IMR-90 (cell line): ENCODE measurements around the gene MINAR1. TPM values are rescaled to one million over a fixed set of nuclear protein-coding genes. Genes with fewer than 3 reads are reported as not detected.
A peak's percentile ranks its signal among the peaks of the same experiment; 100 is the strongest.

Source experiments
- ATAC-seq: fragments of 200-7000 bp; cut with Tn5 transposase; 2 replicates; pipeline ENCODE4 v1.9.1; 2020; ENCODE audit warnings: low read depth, mild to moderate bottlenecking, moderate library complexity
- BruUV-seq: library from RNA; stranded (reverse); fragments of 400-500 nt; replicated peaks from 2 replicates; lab custom pipeline; 2021; lab: Mats Ljungman, UMichigan
- CTCF ChIA-PET: fragments of 300-600 bp; formaldehyde crosslinking; extraction: SDS; loops from one replicate; lab custom pipeline; 2021; ENCODE audit warnings: antibody characterized with exemption; lab: Yijun Ruan, JAX
- POLR2A ChIA-PET: fragments of 300-600 bp; sonication (Branson Sonifier 250); formaldehyde crosslinking; loops from one replicate; lab custom pipeline; 2022; ENCODE audit warnings: antibody characterized with exemption; ENCODE audit not compliant: unreplicated experiment; lab: Charles Lee
- DNase-seq: peaks from one replicate; pipeline ENCODE4 v3.0.0; 2013
- H2AFZ ChIP-seq: replicated peaks from 2 replicates; pipeline ENCODE3; 2013; ENCODE audit warnings: low read length, mild to moderate bottlenecking; ENCODE audit not compliant: poor library complexity
- H2AK5ac ChIP-seq: 2 replicates; pipeline ENCODE4 v1.6.1; 2013; ENCODE audit warnings: low read depth, low read length, inconsistent platforms
- H2AK9ac ChIP-seq: replicated peaks from 2 replicates; pipeline ENCODE3; 2013; ENCODE audit warnings: mild to moderate bottlenecking, low read depth, low read length, moderate library complexity; ENCODE audit not compliant: poor library complexity
- H2BK120ac ChIP-seq: 2 replicates; pipeline ENCODE4 v1.6.1; 2013; ENCODE audit warnings: low read depth, low read length, inconsistent platforms
- H2BK15ac ChIP-seq: 3 replicates; pipeline ENCODE4 v1.6.1; 2013; ENCODE audit warnings: low read depth, low read length, inconsistent platforms
- H2BK20ac ChIP-seq: 2 replicates; pipeline ENCODE4 v1.6.1; 2013; ENCODE audit warnings: low read depth, mild to moderate bottlenecking, inconsistent platforms, low read length, moderate library complexity
- H2BK5ac ChIP-seq: 2 replicates; pipeline ENCODE4 v1.6.1; 2013; ENCODE audit warnings: mild to moderate bottlenecking, low read depth, low read length, inconsistent platforms; ENCODE audit not compliant: poor library complexity, severe bottlenecking
- H3K14ac ChIP-seq: replicated peaks from 2 replicates; pipeline ENCODE4 v1.6.1; 2013; ENCODE audit warnings: low read depth, low read length, inconsistent platforms
- H3K18ac ChIP-seq: 2 replicates; pipeline ENCODE4 v1.6.1; 2013; ENCODE audit warnings: low read depth, low read length, control low read depth
- H3K23ac ChIP-seq: 2 replicates; pipeline ENCODE4 v1.6.1; 2013; ENCODE audit warnings: low read depth, low read length, inconsistent platforms
- H3K27ac ChIP-seq: 2 replicates; pipeline ENCODE4 v1.5.1; 2013; ENCODE audit warnings: mild to moderate bottlenecking, control low read depth, low read length; ENCODE audit not compliant: insufficient read depth
- H3K27me3 ChIP-seq: 2 replicates; pipeline ENCODE4 v1.6.1; 2013; ENCODE audit warnings: low read length; ENCODE audit not compliant: control insufficient read depth, insufficient read depth
- H3K36me3 ChIP-seq: 2 replicates; pipeline ENCODE4 v1.6.1; 2013; ENCODE audit warnings: low read length, mixed read lengths; ENCODE audit not compliant: control insufficient read depth, insufficient read depth
- H3K4ac ChIP-seq: 2 replicates; pipeline ENCODE4 v1.6.1; 2013; ENCODE audit warnings: low read depth, low read length, inconsistent platforms
- H3K4me1 ChIP-seq: 2 replicates; pipeline ENCODE4 v1.6.1; 2013; ENCODE audit warnings: low read length, mixed read lengths; ENCODE audit not compliant: control insufficient read depth, insufficient read depth
- H3K4me2 ChIP-seq: 2 replicates; pipeline ENCODE4 v1.6.1; 2013; ENCODE audit warnings: low read depth, mild to moderate bottlenecking, control low read depth, low read length, moderate library complexity
- H3K4me3 ChIP-seq: 2 replicates; pipeline ENCODE4 v1.5.1; 2013; ENCODE audit warnings: low read depth, mild to moderate bottlenecking, control low read depth, low read length, moderate library complexity; ENCODE audit not compliant: insufficient read depth
- H3K56ac ChIP-seq: 2 replicates; pipeline ENCODE4 v1.6.1; 2013; ENCODE audit warnings: low read length, inconsistent platforms; ENCODE audit not compliant: insufficient read depth; ENCODE audit errors: extremely low read depth
- H3K79me1 ChIP-seq, 2 experiments: 2 replicates each; pipeline ENCODE4 v1.6.1; 2013; ENCODE audit warnings: low read length in 2 of 2, inconsistent platforms in 1 of 2, low read depth in 1 of 2
- H3K9ac ChIP-seq: 2 replicates; pipeline ENCODE4 v1.6.1; 2013; ENCODE audit warnings: low read depth, low read length, control low read depth
- H3K9me1 ChIP-seq: 2 replicates; pipeline ENCODE4 v1.6.1; 2013; ENCODE audit warnings: low read length, inconsistent platforms; ENCODE audit not compliant: insufficient read depth
- H3K9me3 ChIP-seq: 2 replicates; pipeline ENCODE4 v1.6.1; 2013; ENCODE audit warnings: low read length; ENCODE audit not compliant: control insufficient read depth, insufficient read depth
- H4K20me1 ChIP-seq: 2 replicates; pipeline ENCODE4 v1.6.1; 2013; ENCODE audit warnings: low read length, inconsistent platforms; ENCODE audit not compliant: insufficient read depth
- H4K5ac ChIP-seq: 2 replicates; pipeline ENCODE4 v1.6.1; 2013; ENCODE audit warnings: mild to moderate bottlenecking, low read depth, low read length, control low read depth
- H4K8ac ChIP-seq, 2 experiments: 2 replicates each; pipeline ENCODE4 v1.6.1; 2013; ENCODE audit warnings: low read depth in 2 of 2, low read length in 2 of 2, control low read depth in 1 of 2, inconsistent platforms in 1 of 2
- H4K91ac ChIP-seq: 2 replicates; pipeline ENCODE4 v1.6.1; 2013; ENCODE audit warnings: low read depth, low read length, inconsistent platforms; ENCODE audit not compliant: insufficient read depth
- CHD1 ChIP-seq: IDR thresholded peaks from 2 replicates; pipeline ENCODE4 v1.6.1; 2012; ENCODE audit warnings: low read depth, low read length, improper control_type of control experiment
- MAFK ChIP-seq: IDR thresholded peaks from 2 replicates; pipeline ENCODE4 v1.6.1; 2012; ENCODE audit warnings: low read depth, low read length, improper control_type of control experiment
- MAZ ChIP-seq: IDR thresholded peaks from 2 replicates; pipeline ENCODE4 v1.6.1; 2012; ENCODE audit warnings: low read depth, mild to moderate bottlenecking, low read length, improper control_type of control experiment, moderate library complexity, borderline replicate concordance
- NFE2L2 ChIP-seq: fragments of 150-350 bp; IDR thresholded peaks from 2 replicates; pipeline ENCODE4 v1.6.1; 2016; ENCODE audit warnings: low read depth, mild to moderate bottlenecking, low read length
- POLR2A ChIP-seq: IDR thresholded peaks from 2 replicates; pipeline ENCODE4 v1.6.1; 2012; ENCODE audit warnings: mild to moderate bottlenecking, low read depth, low read length
- RAD21 ChIP-seq: IDR thresholded peaks from 2 replicates; pipeline ENCODE4 v1.6.1; 2012; ENCODE audit warnings: low read length, improper control_type of control experiment
- RCOR1 ChIP-seq: IDR thresholded peaks from 2 replicates; pipeline ENCODE4 v1.6.1; 2012; ENCODE audit warnings: mild to moderate bottlenecking, low read length, improper control_type of control experiment; ENCODE audit not compliant: insufficient replicate concordance
- WGBS, 2 experiments: methylation state at CpG; one replicate each; pipeline versions ENCODE4 v1.1.5 to v1.1.7; 2013; ENCODE audit warnings: missing lambda C conversion rate in 2 of 2; ENCODE audit not compliant: insufficient read length in 1 of 2; ENCODE audit errors: extremely low coverage in 2 of 2; 5-methylcytosine and 5-hydroxymethylcytosine counted together
- dilution Hi-C: fragments of 300-500 bp; cut with HindIII; formaldehyde crosslinking; loops from one replicate; pipeline ENCODE4 v1.14.3; 2018; ENCODE audit warnings: low sequenced_read_pairs; ENCODE audit not compliant: unreplicated experiment
- in situ Hi-C: fragments of 300-500 bp; cut with MboI; formaldehyde crosslinking; loops from 3 replicates; pipeline ENCODE4 v1.14.3; 2019; ENCODE audit warnings: low sequenced_read_pairs, inconsistent platforms, mixed read lengths
- intact Hi-C: fragments of 100-400 bp; cut with micrococcal nuclease; formaldehyde crosslinking; loops from 2 replicates; pipeline ENCODE4 v1.10.0; 2022
- polyA plus RNA-seq, 3 experiments: library from polyadenylated mRNA; depleted of rRNA; stranded (reverse); fragments of >200 nt; gene quantifications; 2 replicates each; pipeline ENCODE4 v1.2.3, GENCODE V29; 2012; ENCODE audit warnings: low replicate concordance in 1 of 3
- total RNA-seq: library from RNA; depleted of rRNA; stranded (reverse); fragments of >200 nt; gene quantifications from 2 replicates; pipeline ENCODE4 v1.2.3, GENCODE V29; 2012
- TF ChIP-seq, protein P1 (sequence below): conservative IDR thresholded peaks from 2 replicates; pipeline ENCODE4 v1.5.1; 2012; ENCODE audit warnings: mild to moderate bottlenecking, low read depth, low read length, improper control_type of control experiment

MINAR1 gene
- total and polyA plus RNA-seq, 2 of the 4 experiments (the other 2 are of a cell fraction): 0.65 to 1.6 TPM

DNA sequence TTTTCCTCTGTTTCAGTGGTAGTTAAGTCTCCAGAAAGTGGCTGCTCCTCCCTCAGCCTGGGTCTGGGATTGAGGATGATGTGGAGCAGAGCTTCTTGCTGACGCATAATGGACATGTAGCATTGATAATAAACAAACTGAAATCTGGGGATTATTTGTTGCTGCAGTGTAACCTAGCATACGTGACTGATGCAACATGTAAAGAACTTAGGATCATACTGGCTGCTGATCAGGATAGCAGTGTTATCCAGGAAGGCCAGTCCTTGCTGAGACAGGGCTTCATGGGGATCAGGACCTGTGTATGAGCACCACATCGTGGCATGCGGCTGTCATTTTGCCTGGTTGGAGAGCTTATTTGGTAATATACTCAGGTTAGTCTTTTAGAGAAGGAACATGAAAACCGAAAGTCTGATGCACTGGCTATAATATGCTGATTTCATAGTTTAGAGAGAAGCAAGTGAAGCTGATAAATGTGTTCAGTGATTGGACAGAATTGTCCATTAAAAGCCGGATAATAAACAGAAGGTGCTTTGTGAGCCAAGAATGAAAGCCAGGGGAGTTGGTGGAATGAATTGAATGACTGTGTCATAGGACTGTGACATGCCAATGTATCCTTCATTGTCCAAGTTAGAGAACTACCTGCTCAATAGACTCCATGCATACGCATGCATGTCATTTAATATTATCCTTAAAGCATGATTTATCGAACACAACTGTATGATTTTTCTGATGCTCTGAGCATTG is 4.1 kb downstream of the MINAR1 start:
- dilution Hi-C loops (no loop called here), in situ Hi-C loops (no loop called here), intact Hi-C loops (no loop called here)
- Histone ChIP-seq H4K5ac (no peak overlapping the region), H3K4ac (no peak overlapping the region), H2AK5ac (no peak overlapping the region), H2BK15ac (no peak overlapping the region), H4K8ac (no peak overlapping the region), H3K9me1 (0 out of 2 replicates have a peak, but pooled peaks cover 3% of the 10 kb centered on the region), H2BK20ac (no peak overlapping the region), H3K23ac (no peak overlapping the region), H3K36me3 (no peaks in the 10 kb centered on the region), H2AK9ac (no peak overlapping the region), H3K9me3 (no peaks in the 10 kb centered on the region), H3K27me3 (peaks cover 27% of the 10 kb centered on the region), H3K27ac (no peak overlapping the region), H3K56ac (no peak overlapping the region), H4K91ac (no peak overlapping the region), H2BK5ac (no peak overlapping the region), H3K9ac (no peak overlapping the region), H3K18ac (no peak overlapping the region), H3K79me1 (no peaks in the 10 kb centered on the region), H2BK120ac (no peak overlapping the region), H3K4me2 (no peak overlapping the region), H3K4me3 (no peak overlapping the region), H4K20me1 (no peaks in the 10 kb centered on the region), H3K14ac (no peak overlapping the region), H2AFZ (no peak overlapping the region), H3K4me1 (no peaks in the 10 kb centered on the region)
- no TSS peak for BruUV-seq
- TF ChIP-seq MAZ (no peak), NFE2L2 (no peak), MAFK (no peak), RCOR1 (no peak), RAD21 (no peak), POLR2A (no peak), CHD1 (no peak)
- TF ChIP-seq, protein P1, sequence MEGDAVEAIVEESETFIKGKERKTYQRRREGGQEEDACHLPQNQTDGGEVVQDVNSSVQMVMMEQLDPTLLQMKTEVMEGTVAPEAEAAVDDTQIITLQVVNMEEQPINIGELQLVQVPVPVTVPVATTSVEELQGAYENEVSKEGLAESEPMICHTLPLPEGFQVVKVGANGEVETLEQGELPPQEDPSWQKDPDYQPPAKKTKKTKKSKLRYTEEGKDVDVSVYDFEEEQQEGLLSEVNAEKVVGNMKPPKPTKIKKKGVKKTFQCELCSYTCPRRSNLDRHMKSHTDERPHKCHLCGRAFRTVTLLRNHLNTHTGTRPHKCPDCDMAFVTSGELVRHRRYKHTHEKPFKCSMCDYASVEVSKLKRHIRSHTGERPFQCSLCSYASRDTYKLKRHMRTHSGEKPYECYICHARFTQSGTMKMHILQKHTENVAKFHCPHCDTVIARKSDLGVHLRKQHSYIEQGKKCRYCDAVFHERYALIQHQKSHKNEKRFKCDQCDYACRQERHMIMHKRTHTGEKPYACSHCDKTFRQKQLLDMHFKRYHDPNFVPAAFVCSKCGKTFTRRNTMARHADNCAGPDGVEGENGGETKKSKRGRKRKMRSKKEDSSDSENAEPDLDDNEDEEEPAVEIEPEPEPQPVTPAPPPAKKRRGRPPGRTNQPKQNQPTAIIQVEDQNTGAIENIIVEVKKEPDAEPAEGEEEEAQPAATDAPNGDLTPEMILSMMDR: no peak
- ChIA-PET POLR2A (no interaction called here), CTCF (no interaction called here)
- 80% methylated on average over 6 of the region's 8 CpGs; no CpG with 5 or more reads in 1 of the 2 experiments for WGBS, 2 experiments
- peak; percentile 10 for DNase-seq
- no peak for ATAC-seq
